ENCODE results near the gene MYLIP.

Gene MYLIP

GRCh38 chr6:16105854-16106253, 23.0 kb upstream of the MYLIP start:
- no peak for TF ChIP-seq CTCF (IDR thresholded peaks at IDR 0.05; ENCODE audit: insufficient read depth, low read depth, low read length, missing control alignments)
- no peak for DNase-seq (ENCODE audit: low read depth)
- no peak overlapping the region for H3K4me3 ChIP-seq (ENCODE audit: low read depth, low read length)

DNA sequence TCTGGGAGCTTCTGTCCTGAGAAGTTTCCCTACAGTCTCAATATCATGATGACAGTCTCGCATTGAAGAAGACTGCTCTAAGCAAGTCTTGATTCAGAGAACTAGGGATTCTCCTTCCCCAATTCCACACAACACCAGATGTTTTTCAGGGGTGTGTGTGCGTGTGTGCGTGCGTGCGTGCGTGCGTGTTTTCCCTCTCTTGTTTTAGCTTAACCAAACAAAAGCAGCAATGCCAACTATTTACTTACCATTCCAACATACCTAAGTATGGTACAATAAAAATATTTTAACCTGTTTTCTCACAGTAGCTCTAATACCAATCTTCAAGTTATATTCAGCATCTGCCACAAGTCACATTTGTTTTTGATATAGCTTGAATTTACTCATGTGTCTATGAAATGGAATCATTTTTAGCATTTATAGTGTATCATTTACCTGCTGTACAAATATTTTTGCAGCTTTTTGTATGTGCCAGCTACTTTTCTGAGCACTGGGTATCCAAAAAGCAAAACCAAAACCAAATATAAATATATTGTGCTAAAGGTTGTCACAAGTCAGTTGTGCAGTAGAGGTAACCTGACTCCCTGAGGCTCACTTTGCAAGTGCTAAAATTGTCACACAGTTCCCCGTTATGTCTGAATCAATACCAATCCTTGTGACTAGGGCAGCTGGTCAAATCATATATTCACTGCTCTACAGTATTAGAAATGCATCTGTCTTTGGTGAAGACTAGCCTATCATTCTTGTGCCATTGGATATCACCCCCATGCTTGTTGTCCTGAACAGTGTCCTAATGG, 21.7 kb upstream of the MYLIP start:
- DNase-seq (ENCODE audit: low read depth): no peak

GRCh38 chr6:16108419-16108818, 20.5 kb upstream of the MYLIP start:
- TF ChIP-seq CTCF (IDR thresholded peaks at IDR 0.05; ENCODE audit: insufficient read depth, low read depth, low read length, missing control alignments): no peak
- no peak overlapping the region for H3K4me3 ChIP-seq (ENCODE audit: low read depth, low read length)
- no peak for DNase-seq (ENCODE audit: low read depth)

More for the DNA sequence above, 21.7 kb upstream of the MYLIP start:
- no peak overlapping the region for H3K4me3 ChIP-seq (ENCODE audit: low read depth, low read length)
- TF ChIP-seq CTCF (IDR thresholded peaks at IDR 0.05; ENCODE audit: insufficient read depth, low read depth, low read length, missing control alignments): no peak

GRCh38 chr6:16108921-16109658, 19.8 kb upstream of the MYLIP start:
- no peak for DNase-seq (ENCODE audit: low read depth)
- H3K4me3 ChIP-seq (ENCODE audit: low read depth, low read length): no peak overlapping the region
- TF ChIP-seq CTCF (IDR thresholded peaks at IDR 0.05; ENCODE audit: insufficient read depth, low read depth, low read length, missing control alignments): no peak

DNA sequence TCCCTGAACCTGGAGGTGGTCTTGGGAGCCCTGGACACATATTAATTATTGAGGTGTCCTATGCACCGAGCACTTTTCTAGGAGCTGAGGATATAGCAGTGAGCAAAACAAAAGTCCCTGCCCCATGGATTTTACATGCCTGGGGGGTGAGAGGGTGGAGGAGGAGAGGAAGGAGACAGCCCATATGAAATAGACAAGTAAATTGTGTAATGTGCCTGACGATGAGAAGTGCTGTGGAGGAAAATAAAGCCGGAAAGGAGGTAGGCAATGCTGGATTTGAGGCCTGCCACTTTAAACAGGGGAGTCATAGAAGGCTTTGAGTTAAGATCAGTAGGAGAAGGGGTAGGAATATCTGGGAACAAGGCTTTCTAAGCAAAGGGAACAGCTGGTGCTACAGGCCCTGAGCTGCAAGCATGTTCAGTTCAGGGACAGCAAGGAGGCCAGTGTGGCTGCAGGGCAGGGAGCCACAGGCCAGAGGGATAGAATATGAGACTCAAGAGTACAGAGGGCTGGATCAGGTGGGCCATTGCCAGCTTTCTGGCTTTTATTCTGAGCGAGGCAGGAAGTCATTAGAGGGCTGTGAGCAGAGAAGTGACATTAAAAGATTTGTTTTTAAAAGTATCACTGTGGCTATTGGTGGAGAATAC, 19.1 kb upstream of the MYLIP start:
- no peak for DNase-seq (ENCODE audit: low read depth)
- no peak for TF ChIP-seq CTCF (IDR thresholded peaks at IDR 0.05; ENCODE audit: insufficient read depth, low read depth, low read length, missing control alignments)
- H3K4me3 ChIP-seq (ENCODE audit: low read depth, low read length): no peak overlapping the region

DNA sequence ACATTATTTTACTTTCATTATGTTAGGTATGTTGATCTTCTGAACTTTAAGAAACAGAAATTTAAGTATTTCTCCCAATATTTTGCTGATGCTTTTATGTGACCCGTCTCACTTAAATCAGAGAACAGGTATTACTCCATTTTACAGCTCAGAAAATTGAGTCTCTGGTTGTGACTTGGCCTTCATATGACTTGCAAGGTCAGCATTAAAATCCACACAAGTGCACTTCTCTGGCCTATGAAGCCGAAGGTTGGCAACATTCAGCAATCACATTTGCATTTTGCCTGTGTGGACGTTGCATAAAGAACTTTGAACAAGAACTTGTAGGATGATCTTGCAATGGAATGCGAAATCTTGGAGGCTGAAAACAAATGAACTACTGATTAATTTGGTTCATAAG, 10.1 kb upstream of the MYLIP start:
- no peak for DNase-seq (ENCODE audit: low read depth)
- no peak overlapping the region for H3K4me3 ChIP-seq (ENCODE audit: low read depth, low read length)
- no peak for TF ChIP-seq CTCF (IDR thresholded peaks at IDR 0.05; ENCODE audit: insufficient read depth, low read depth, low read length, missing control alignments)
